Motor neuron (in vitro differentiated cells): Measurements from ENCODE around the gene CCDC172. TPM values are rescaled to one million over a fixed set of nuclear protein-coding genes. Genes with fewer than 3 reads are reported as not detected.

ENCODE experiments used
- ATAC-seq, 8 experiments: fragments of 200-7000 bp; cut with Tn5 transposase; replicated peaks in 6 of 8; 2 replicates each; pipeline ENCODE4 v1.8.0; 2021; ENCODE audit warnings: mild to moderate bottlenecking in 8 of 8, moderate library complexity in 8 of 8
- H3K27ac ChIP-seq, 2 donors: fragments of 250-450 bp; sonication (Bioruptor Pico); 2 replicates each; pipeline ENCODE4 v1.9.0; 2021; ENCODE audit warnings: antibody characterized with exemption in 2 of 2, mild to moderate bottlenecking in 2 of 2, moderate library complexity in 1 of 2
- H3K4me1 ChIP-seq, 2 donors: fragments of 250-450 bp; sonication (Bioruptor Pico); replicated peaks in 1 of 2; 2 replicates each; pipeline ENCODE4 v1.6.1; 2021; ENCODE audit warnings: antibody characterized with exemption in 2 of 2, mild to moderate bottlenecking in 2 of 2, moderate library complexity in 1 of 2
- H3K4me3 ChIP-seq, 5 donors: fragments of 250-450 bp; sonication (Bioruptor Pico); 2 replicates each; pipeline ENCODE4 v1.9.0; 2021; ENCODE audit warnings: antibody characterized with exemption in 5 of 5, mild to moderate bottlenecking in 5 of 5, moderate library complexity in 4 of 5
- WGBS, 10 experiments: fragments of 450-650 bp; shearing (Covaris generic); methylation state at CpG; one replicate each; pipeline ENCODE4 v1.0.0; 2022; 5-methylcytosine and 5-hydroxymethylcytosine counted together
- in situ Hi-C, 9 experiments: fragments of 400-800 bp; cut with MboI; loops; one replicate each; pipeline ENCODE4 v1.15.0; 2021; ENCODE audit warnings: low sequenced_read_pairs in 9 of 9, low pct_unique_long_range_greater_than_20kb in 2 of 9; ENCODE audit not compliant: unreplicated experiment in 9 of 9
- total RNA-seq, 8 experiments: library from RNA; unstranded; fragments of 300-600 nt; gene quantifications; 2 replicates each; pipeline versions ENCODE4 v1.2.3 to v1.2.4, GENCODE V29; 2022

Gene CCDC172
- total RNA-seq, 8 experiments from 2014 or later = 0.21 to 0.33 TPM; not detected in 6

DNA sequence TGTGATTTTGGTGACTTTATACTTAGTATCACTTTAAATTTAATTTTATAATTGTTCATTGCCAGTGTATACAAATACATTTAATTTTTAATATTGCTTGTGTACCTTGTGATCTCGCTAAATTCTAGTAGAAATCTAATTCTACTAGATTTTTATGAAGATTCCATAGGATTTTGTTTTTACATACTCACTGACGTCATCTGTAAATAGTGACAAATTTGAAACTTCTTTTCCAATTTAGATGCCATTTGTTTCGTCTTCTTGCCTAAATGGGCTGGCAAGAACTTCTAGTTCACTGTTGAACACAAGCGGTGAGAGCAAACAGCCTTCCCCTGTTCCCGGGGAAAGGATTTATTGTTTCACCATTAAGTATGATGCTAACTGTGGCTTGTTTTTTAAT lies 86.1 kb downstream of the CCDC172 start:
- H3K27ac ChIP-seq = no peak overlapping the region
- in situ Hi-C loops = no loop called here
- WGBS, 10 experiments = 18 to 100% (median 91%) methylated on average over 2 to 5 of the region's 5 CpGs
- H3K4me1 ChIP-seq = peaks cover 2 to 3% of the 10 kb centered on the region in 2 donors
- H3K4me3 ChIP-seq = no peak overlapping the region
- ATAC-seq = no peak

DNA sequence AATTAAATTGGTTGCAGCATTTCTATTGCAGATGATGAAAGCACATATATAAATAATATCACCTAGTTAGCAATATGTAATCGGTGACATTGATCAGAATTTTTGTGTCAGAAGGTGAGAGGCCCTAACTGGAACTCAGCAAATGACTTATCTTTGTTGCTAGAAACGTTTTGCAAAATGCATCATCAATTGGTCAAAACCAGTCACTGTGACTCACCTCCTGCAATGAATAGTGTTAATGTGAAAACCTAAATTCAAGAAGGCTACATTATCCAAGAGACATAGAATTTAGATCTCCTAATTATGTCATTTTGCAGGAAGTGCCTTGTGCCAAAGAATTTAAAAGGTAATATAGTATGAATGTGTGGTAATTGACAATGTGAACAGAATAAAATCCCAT lies 93.6 kb downstream of the CCDC172 start:
- in situ Hi-C loops = no loop called here

DNA sequence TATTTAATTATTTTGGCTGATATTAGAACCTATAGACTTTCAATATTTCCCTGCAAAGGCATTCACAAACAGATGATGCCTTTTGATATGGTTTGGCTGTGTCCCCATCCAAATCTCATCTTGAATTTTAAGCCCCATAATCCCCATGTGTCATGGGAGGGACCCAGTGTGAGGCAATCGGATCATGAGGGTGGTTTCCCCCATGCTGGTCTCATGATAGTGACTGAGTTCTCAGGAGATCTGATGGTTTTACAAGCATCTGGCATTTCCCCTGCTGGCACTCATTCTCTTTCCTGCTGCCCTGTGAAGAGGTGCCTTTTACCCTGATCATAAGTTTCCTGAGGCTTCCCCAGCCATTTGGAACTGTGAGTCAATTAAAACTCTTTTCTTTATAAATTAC lies 94.1 kb downstream of the CCDC172 start:
- in situ Hi-C loops = no loop called here
- peaks cover 7% of the 10 kb centered on the region in 2 donors for H3K4me1 ChIP-seq
- no peak overlapping the region for H3K27ac ChIP-seq
- peak in 2 of 8 experiments; percentile 70 to 78 for ATAC-seq
- 0 to 80% (median 61%) methylated on average over 1 of the region's 1 CpG; no CpG with 5 or more reads in 6 of the 10 experiments for WGBS, 10 experiments
- H3K4me3 ChIP-seq = no peak overlapping the region

More for the DNA sequence above, 93.6 kb downstream of the CCDC172 start:
- peak in 3 of 8 experiments; percentile 57 to 91 (median 87) for ATAC-seq
- Histone ChIP-seq H3K4me3 (no peak overlapping the region), H3K4me1 (peaks cover 7% of the 10 kb centered on the region in 2 donors), H3K27ac (no peak overlapping the region)
- 0 to 100% (median 44%) methylated on average over 1 to 2 of the region's 2 CpGs; no CpG with 5 or more reads in 2 of the 10 experiments for WGBS, 10 experiments

DNA sequence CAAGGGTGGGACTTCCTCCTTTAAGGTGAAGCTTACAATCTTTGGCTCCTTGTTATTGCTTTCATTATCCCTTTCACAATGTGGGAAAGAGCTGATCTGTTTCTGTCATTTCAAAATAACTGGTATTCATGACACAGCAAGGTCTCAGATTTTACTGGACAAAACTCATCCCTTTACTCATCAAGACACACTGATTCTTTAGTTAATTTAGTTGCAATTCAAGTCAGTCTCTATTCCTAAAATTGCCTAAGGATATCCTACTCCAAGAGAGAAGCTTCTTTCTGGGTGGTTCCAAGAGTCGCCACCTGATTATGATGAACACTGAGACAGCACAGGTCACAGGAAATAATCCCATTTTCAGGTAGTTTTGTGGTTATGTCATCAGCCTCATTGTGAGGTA lies 97.6 kb downstream of the CCDC172 start:
- 30 to 89% (median 58%) methylated on average over 1 of the region's 1 CpG; no CpG with 5 or more reads in 6 of the 10 experiments for WGBS, 10 experiments
- Histone ChIP-seq H3K4me1 (peaks cover 7% of the 10 kb centered on the region in 2 donors), H3K27ac (no peak overlapping the region), H3K4me3 (no peak overlapping the region)
- in situ Hi-C loops = no loop called here
- ATAC-seq = no peak

DNA sequence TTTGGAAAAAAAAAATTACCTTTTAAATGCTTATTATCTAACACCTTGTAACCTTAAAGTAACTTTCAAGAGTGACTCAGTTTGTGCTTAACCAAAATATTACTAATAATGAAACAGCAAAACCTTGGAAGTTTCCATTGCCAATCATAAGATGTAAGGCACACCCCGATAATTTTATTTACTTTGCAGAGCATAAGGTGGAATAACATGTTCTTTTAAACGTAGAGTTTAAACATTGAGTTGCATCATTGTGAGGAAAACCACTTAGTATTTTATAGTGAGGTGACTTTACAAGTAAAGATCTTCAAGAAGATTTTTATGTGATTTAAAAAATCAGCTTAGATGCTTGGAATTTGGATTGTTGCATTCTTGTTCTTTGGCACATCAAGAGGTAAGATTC lies 103.4 kb downstream of the CCDC172 start, which contains the start of gene PNLIPRP3:
Gene PNLIPRP3 (plus strand): TSS at position 177 of the 400 bp plus-strand sequence. CDS start 166 bp downstream, at position 343.
- no peak within 1 kb of the TSS for H3K27ac ChIP-seq
- ATAC-seq = no peak
- WGBS, 10 experiments = 7 to 100% (median 83%) methylated on average over 1 to 2 of the region's 2 CpGs; no CpG with 5 or more reads in 1 of the 10 experiments
- no peaks in the 10 kb centered on the region for H3K4me1 ChIP-seq
- in situ Hi-C loops = no loop called here
- H3K4me3 ChIP-seq = no peak within 1 kb of the TSS

DNA sequence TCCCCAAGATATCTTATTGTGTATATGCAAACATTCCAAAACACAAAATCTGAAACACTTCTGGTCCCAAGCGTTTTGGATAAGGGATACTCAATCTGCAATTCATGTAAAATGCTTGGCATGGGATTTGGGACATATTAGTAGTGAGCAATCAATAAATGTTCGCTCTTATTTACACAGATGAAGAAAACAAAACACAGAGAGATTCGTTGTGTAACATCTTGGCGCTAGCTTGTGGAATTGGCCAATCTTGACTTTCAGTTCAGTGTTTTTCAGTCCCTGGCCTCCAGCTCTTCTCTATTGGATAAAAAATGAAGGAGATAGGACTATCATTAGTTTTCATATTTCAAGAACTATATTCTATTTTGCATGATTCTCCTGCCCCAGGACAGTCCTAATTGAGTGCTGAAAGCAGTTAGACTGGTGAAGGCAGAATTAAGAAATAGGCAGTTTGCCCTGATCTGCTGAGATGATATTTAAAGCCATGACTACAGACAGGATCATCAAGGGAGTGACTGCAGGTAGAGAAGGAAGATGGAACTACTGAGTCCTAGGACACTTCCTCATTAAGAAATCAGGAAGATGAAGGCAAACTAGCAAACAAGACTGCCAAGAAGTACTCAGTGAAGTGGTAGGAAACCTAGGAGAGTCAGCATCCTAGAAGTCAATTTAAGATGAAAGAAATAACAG lies 105.2 kb downstream of the CCDC172 start:
- H3K4me3 ChIP-seq = no peak overlapping the region
- in situ Hi-C loops = no loop called here
- no peak for ATAC-seq
- H3K4me1 ChIP-seq = no peaks in the 10 kb centered on the region
- 7 to 87% (median 47%) methylated on average over 1 to 4 of the region's 4 CpGs; no CpG with 5 or more reads in 2 of the 10 experiments for WGBS, 10 experiments
- no peak overlapping the region for H3K27ac ChIP-seq

Other genes with a start within 250 kb of the CCDC172 start
- gene GFRA1, start 51.2 kb upstream of the CCDC172 start, total RNA-seq = 100 to 1,000 TPM in 1 of 8 experiments, 10 to 100 TPM in 4, 1 to 10 TPM in 2, under 1 TPM in 1; 0.77 to 136 (median 50.2) TPM
- gene PNLIPRP3, start 103.4 kb downstream of the CCDC172 start, total RNA-seq = under 1 TPM in 2 of 8 experiments, not detected in 6; 0.31 to 0.57 TPM
- gene PNLIP, start 221.5 kb downstream of the CCDC172 start, total RNA-seq = under 1 TPM in 1 of 8 experiments, not detected in 7; 0.64 TPM